Measurements from ENCODE around the gene CLMN.
"Not testable (repeated sequence)": the region's sequence is repeated elsewhere in the genome, so short reads cannot be mapped to it uniquely, and the experiment has no call there.

Gene CLMN

GRCh38 chr14:95141684-95142083, 178.0 kb downstream of the CLMN start:
- DNase-seq, result no peak

- DNase-seq, result peak in 1 of 51 donors; percentile 53
Measured at GRCh38 chr14:95140060-95140858, 179.4 kb downstream of the CLMN start.

GRCh38 chr14:95138876-95139275, 180.8 kb downstream of the CLMN start:
- no peak for DNase-seq

- not testable (repeated sequence) for DNase-seq
Measured at GRCh38 chr14:95138455-95138854, 181.3 kb downstream of the CLMN start.

- DNase-seq, result no peak
Measured at GRCh38 chr14:95137804-95138167, 181.9 kb downstream of the CLMN start.

- DNase-seq, result no peak
Measured at GRCh38 chr14:95137164-95137803, 182.4 kb downstream of the CLMN start.

- DNase-seq, result no peak
Measured at GRCh38 chr14:95136631-95137030, 183.1 kb downstream of the CLMN start.

GRCh38 chr14:95134304-95134933, 185.3 kb downstream of the CLMN start:
- DNase-seq, result peak in 1 of 51 donors; percentile 33

- peak in 3 of 51 donors; percentile 8 to 70 (median 47) for DNase-seq
Measured at GRCh38 chr14:95133282-95133681, 186.4 kb downstream of the CLMN start.

GRCh38 chr14:95132760-95133159, 186.9 kb downstream of the CLMN start:
- DNase-seq, result no peak
